GM19397 (cell line): ENCODE results near the gene PAF1.
"Not testable (repeated sequence)": the region's sequence is repeated elsewhere in the genome, so short reads cannot be mapped to it uniquely, and the experiment has no call there.

Source experiments
- ATAC-seq: cut with Tn5 transposase; IDR thresholded peaks from one replicate; pipeline ENCODE4 v1.9.1; 2021; ENCODE audit warnings: mild to moderate bottlenecking, moderate library complexity; ENCODE audit not compliant: unreplicated experiment

The PAF1 gene

DNA sequence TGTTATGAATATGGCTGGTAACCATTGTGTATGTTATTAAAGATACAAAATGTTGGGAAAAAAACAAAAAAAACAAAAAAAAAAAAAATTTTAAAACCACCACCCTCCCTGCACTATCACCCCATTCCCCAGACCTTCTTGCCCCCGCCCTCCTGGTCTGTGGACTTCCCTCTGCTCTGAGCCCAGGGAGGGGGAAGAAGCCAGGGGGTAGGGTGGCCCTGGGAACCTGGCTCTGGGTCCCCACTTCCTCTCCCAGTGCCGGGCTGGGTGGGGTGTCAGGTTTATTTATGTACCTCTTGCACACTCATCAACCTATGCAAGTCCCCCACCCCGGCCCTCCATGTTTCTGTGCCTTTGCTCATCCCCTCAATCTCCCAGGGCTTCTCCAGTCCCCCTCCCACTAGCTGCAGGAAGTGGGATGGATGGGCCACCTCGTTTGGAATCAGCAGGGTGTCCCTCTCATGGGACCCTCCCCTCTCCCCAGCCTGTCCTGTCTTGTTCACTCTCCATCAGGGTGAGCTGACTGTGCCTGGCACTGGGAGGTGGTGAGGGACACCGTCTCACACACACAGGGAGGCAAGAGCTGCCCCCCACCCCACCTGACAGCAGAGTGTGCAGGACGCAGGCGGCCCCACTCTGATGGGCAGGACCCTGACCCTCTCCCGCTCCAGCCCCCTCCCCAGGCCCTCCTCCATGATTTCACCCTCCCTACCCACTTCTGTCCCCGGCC, 5.9 kb downstream of the PAF1 start:
- ATAC-seq = no peak

DNA sequence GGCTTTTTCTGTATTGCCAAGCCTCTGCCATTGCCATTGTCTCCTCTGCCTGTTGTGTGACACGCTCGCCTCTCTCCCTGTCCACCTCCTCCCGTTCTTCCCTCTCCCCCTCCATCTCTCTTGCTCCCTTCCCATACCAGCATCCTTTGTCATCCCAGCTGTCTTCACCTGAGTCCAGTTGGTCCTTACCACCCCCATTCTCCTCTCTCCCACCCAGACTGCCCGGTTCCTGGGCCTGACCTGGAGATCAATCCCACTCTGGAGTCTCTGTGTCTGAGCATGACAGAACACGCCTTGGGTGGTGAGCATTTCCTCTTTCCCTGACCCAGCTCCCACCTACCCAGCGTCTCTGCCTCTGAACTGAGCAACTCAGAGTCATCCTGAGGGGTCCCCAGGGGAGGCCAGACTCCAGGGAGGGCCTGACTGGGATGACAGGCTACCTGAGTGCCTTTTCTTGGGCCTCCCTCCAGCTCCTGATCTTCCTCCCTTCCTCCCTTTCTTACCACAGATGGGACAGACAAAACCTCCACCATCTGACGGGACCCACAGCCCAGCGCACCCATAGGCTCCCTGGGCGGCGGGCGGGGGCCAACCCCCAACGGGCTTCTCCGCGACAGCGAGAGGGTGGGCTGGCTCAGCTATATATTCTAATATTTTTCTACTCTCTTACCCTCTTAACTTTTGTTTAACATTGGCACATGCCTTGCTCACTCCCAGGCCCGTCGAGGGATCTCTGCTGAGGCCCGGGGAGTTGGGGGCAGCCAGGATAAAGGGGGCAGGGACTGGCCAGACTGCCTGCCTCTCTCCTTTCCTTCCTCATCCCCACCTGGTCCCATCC, 7.7 kb downstream of the PAF1 start:
- no peak for ATAC-seq

DNA sequence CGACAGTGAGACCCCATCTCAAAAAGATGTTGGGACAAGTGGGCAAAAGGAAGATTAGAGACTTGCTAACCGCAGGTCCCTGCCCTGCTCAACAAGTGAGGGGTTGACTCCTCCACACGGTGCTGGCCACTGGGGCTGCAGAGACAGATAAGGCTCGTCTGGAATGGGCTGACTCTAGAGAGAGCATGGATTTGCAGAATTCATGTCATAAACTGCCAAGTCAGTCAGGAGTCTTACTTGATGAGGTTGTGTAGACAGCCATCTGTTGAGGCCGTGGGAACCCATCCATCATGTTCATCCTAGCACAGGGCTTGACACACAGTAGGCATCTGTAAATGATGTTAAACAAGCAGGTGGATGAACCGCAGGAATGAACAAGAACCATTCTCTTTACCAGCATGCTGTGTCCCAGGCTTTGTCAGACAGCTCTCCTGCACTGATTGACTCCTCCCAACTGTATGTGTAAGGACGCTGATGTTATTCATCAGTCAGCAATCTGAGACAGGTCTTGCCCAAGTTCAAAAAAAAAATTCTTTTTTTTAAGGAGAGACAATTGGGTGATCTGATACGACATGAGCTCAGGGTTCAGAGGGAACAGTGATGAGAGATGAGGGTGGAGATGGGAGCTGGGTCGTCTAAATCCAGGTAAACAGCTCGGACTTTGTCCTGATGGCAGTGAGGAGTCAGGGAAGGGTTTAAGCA, 8.8 kb downstream of the PAF1 start:
- ATAC-seq = no peak

- ATAC-seq = no peak
These were observed 10.1 kb downstream of the PAF1 start for GRCh38 chr19:39380521-39381502.

GRCh38 chr19:39379865-39380396, 11.0 kb downstream of the PAF1 start:
- ATAC-seq = no peak

- ATAC-seq = not testable (repeated sequence)
These were observed 11.5 kb downstream of the PAF1 start for GRCh38 chr19:39379366-39379765.

- ATAC-seq = no peak
These were observed 13.2 kb downstream of the PAF1 start for GRCh38 chr19:39377373-39378362.

DNA sequence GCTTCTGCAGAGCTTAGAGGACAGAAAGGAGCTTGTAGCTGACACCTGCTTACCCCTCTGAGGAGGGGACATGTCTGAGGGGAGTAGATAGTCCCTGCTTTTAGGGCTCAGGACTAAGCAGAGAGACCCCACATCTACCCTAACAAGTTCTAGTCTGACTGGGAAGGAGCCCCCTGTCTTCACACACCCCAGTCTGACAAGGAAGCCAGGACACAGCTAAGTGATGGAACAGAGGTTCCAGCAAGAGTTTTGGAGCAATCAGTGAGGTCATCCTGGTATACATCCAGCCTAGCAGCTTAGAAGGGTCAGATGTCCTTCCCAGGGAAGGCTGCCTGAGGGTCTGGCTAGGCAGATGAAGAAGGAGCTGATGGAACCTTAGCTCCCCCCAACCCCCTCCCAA, 15.0 kb downstream of the PAF1 start:
- ATAC-seq = no peak

- no peak for ATAC-seq
These were observed 18.0 kb downstream of the PAF1 start for GRCh38 chr19:39372941-39373340.

DNA sequence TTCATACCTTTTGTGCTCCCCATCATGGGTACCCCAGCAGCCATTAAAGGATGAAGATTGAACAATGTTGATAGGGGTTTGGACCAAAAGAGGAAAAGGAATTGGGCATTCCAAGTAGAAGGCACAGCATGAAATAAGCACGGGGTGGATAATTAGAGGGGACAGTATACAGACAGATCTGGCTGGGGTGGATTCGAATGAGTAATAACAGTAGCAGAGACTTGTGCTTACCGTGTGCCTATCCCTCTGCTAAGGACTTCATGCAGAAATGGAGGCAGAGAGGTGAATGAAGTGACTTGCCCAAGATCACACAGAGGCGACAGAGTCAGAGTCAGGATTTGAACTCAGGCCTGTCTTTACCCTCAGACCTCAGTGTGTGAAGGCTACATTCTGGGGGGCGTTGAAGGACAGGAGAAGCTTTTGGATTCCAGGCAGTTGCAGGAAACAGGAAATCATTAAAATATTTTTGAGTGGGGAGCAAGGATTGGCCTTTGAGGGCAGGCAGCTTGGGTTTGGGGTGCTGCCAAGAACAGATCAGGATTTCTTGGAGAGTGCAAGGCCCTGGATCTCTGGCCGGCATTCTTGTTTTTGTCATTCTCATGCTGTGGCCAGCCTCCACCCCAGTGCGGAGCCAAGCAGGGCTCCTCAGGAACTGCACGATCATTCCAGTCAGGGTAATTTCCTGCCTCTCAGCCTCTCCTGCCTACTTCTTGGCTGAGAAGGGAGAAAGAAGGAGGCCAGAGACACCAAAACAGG, 18.7 kb downstream of the PAF1 start:
- no peak for ATAC-seq

DNA sequence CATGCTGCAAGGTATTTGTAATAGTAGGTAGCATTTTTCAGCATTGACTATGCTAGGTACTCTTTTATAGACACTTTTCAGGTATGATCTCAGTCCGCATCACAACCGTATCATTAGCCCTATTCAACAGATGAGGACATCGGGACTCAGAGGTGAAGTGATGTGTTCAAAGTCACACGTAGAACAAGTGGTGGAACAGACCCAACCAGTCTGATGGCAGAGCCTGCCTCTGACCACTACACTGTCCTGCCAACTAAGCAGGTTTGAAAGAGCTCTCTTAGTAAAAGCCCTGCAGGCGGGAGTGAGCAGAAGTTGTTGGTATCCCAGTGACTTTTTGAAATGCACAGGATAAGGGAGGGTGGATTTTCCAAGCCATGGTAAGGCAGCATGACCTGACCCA, 20.2 kb downstream of the PAF1 start:
- ATAC-seq = no peak

DNA sequence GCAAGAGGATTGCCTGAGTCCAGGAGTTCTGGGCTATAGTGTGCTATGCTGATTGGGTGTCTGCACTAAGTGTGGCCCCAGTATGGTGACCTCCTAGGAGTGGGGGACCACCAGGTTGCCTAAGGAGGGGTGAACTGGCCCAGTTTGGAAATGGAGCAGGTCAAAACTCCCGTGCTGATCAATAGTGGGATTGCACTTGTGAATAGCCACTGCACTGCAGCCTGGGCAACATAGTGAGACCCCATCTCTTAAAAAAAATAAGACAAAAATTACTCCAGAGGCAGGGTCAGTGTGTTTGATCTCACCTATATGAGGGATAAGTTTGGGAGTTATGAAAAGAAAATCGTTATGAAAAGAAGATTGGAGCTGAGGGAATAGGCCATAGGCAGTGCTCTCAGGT, 21.7 kb downstream of the PAF1 start:
- no peak for ATAC-seq

DNA sequence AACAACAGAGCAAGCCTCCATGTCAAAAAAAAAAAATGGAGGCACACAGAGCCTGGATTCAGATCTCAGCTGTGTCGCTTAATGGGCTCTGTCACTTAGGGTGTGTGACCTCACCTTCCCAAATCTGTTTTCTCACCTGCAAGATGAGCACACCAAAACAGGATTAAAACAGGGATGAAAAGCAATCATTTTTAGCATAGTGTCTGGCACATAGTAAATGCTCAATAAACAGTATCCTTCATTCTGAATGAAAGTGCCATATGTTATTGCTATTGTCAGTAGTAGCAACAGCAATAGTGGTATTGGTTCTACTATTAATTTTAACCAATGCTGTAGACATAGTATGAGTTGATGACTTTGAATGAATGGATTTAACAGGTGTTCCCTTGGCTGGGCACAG, 25.4 kb downstream of the PAF1 start:
- no peak for ATAC-seq

GRCh38 chr19:39363901-39364457, 26.9 kb downstream of the PAF1 start:
- no peak for ATAC-seq

- ATAC-seq = no peak
These were observed 27.9 kb downstream of the PAF1 start for GRCh38 chr19:39362682-39363657.

- ATAC-seq = no peak
These were observed 30.3 kb downstream of the PAF1 start for GRCh38 chr19:39360599-39360998.

DNA sequence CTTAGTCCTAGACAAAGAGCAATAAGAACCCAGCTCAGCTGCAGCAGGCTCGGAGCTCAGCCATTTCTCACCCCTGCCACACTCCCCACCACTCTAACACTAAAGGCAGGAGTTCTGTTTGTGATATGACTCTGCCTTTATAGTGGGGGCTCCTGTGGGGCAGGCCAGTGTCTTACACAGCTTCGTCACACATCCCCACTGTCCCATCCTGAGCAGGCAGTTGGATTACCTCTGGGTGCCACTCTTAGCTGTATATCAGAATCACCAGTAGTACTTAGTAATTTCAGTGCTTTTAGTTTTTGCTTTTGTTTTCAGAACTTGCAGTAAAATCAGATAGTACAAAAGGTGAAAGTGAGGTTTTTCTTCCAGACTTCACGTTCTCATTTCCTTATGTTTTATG, 31.9 kb downstream of the PAF1 start:
- no peak for ATAC-seq
